Small intestine (tissue), 7 donors: ENCODE data around the gene AP3B1. TPM values are rescaled to one million over a fixed set of nuclear protein-coding genes. Genes with fewer than 3 reads are reported as not detected.
A peak's percentile ranks its signal among the peaks of the same experiment; 100 is the strongest.

Experiments used
- DNase-seq, 2 donors: peaks; one replicate each; pipeline versions ENCODE4 v3.0.0 to v3.0.0-alpha.2; 2013
- FAIRE-seq: peaks from 2 replicates; lab custom pipeline; 2012; peaks lifted over from hg19 to GRCh38; lab: Jason Lieb, UNC
- H3K27ac ChIP-seq, 3 donors: one replicate each; pipeline ENCODE4 v1.5.1; 2013; ENCODE audit warnings: low read length in 2 of 3, mild to moderate bottlenecking in 2 of 3, control low read depth in 1 of 3, inconsistent platforms in 1 of 3, low read depth in 1 of 3, moderate library complexity in 1 of 3
- H3K27me3 ChIP-seq, 3 donors: one replicate each; pipeline ENCODE4 v1.6.1; 2013; ENCODE audit warnings: low read length in 3 of 3, inconsistent platforms in 1 of 3; ENCODE audit not compliant: control insufficient read depth in 3 of 3, insufficient read depth in 3 of 3
- H3K36me3 ChIP-seq, 3 donors: one replicate each; pipeline ENCODE4 v1.6.1; 2013; ENCODE audit warnings: low read length in 3 of 3, inconsistent platforms in 1 of 3, low read depth in 1 of 3, mild to moderate bottlenecking in 1 of 3, moderate library complexity in 1 of 3; ENCODE audit not compliant: control insufficient read depth in 3 of 3, insufficient read depth in 2 of 3
- H3K4me1 ChIP-seq, 3 donors: one replicate each; pipeline ENCODE4 v1.6.1; 2013; ENCODE audit warnings: low read length in 2 of 3, inconsistent platforms in 1 of 3, low read depth in 1 of 3, mild to moderate bottlenecking in 1 of 3, moderate library complexity in 1 of 3; ENCODE audit not compliant: control insufficient read depth in 3 of 3, insufficient read depth in 2 of 3
- H3K4me3 ChIP-seq, 3 donors: one replicate each; pipeline ENCODE4 v1.5.1; 2013; ENCODE audit warnings: low read length in 3 of 3, control low read depth in 1 of 3, inconsistent platforms in 1 of 3, low read depth in 1 of 3, mild to moderate bottlenecking in 1 of 3, moderate library complexity in 1 of 3
- H3K9me3 ChIP-seq, 2 donors: one replicate each; pipeline ENCODE4 v1.6.1; 2013; ENCODE audit warnings: low read depth in 1 of 2, low read length in 1 of 2; ENCODE audit not compliant: control insufficient read depth in 2 of 2, insufficient read depth in 1 of 2
- WGBS, 3 donors: extraction: QIAGEN DNeasy Blood & Tissue Kit; methylation state at CpG; one replicate each; pipeline ENCODE4 v1.1.7; 2013; 5-methylcytosine and 5-hydroxymethylcytosine counted together
- polyA plus RNA-seq, 4 donors: library from polyadenylated mRNA; stranded (reverse) in 3 of 4; unstranded in 1 of 4; fragments of 200-250 nt in 3 of 4; fragments of 120-200 nt in 1 of 4; gene quantifications; one replicate each; pipeline versions ENCODE4 v1.2.1 to v1.2.3, GENCODE V29; 2013
- donor health status: healthy with polysubstance abuse.
- donor health status: control.
- donor health status: control.
- donor health status: Bipolar disorder and iron deficiency.
- donor health status: healthy.

AP3B1 gene
- polyA plus RNA-seq, 4 donors, result 22.6 to 38.0 (median 30.6) TPM

- H3K27ac ChIP-seq, result no peak overlapping the region
- peaks cover 0 to 14% (median 10%) of the 10 kb centered on the region in 3 donors for H3K36me3 ChIP-seq
- DNase-seq (no peak), FAIRE-seq (no peak)
- H3K27me3 ChIP-seq, result no peaks in the 10 kb centered on the region
- no peaks in the 10 kb centered on the region for H3K4me1 ChIP-seq
- WGBS, 3 donors, result 94 to 100% (median 100%) methylated on average over 1 of the region's 1 CpG
- peaks cover 0 to 6% of the 10 kb centered on the region in 2 donors for H3K9me3 ChIP-seq
- no peak overlapping the region for H3K4me3 ChIP-seq
These were observed 137.5 kb downstream of the AP3B1 start for GRCh38 chr5:78157001-78157400.

- FAIRE-seq, result no peak
- H3K4me3 ChIP-seq, result no peak overlapping the region
- DNase-seq, result no peak
- H3K27ac ChIP-seq, result no peak overlapping the region
- no peaks in the 10 kb centered on the region for H3K4me1 ChIP-seq
- peaks cover 0 to 10% (median 3%) of the 10 kb centered on the region in 3 donors for H3K36me3 ChIP-seq
- H3K9me3 ChIP-seq, result peaks cover 0 to 6% of the 10 kb centered on the region in 2 donors
- no peaks in the 10 kb centered on the region for H3K27me3 ChIP-seq
- 97 to 100% (median 100%) methylated on average over 2 of the region's 3 CpGs for WGBS, 3 donors
These were observed 142.8 kb downstream of the AP3B1 start for GRCh38 chr5:78151594-78152271.

- FAIRE-seq (no peak), DNase-seq (peak in 1 of 2 donors; percentile 27)
- H3K4me1 ChIP-seq, result no peaks in the 10 kb centered on the region
- peaks cover 0 to 6% (median 4%) of the 10 kb centered on the region in 3 donors for H3K36me3 ChIP-seq
- H3K4me3 ChIP-seq, result no peak overlapping the region
- no peaks in the 10 kb centered on the region for H3K27me3 ChIP-seq
- 79 to 83% (median 81%) methylated on average over 1 of the region's 1 CpG for WGBS, 3 donors
- H3K27ac ChIP-seq, result no peak overlapping the region
- H3K9me3 ChIP-seq, result no peaks in the 10 kb centered on the region
These were observed 157.2 kb downstream of the AP3B1 start for GRCh38 chr5:78137290-78137689.

- H3K27me3 ChIP-seq, result no peaks in the 10 kb centered on the region
- 97 to 98% (median 97%) methylated on average over 1 of the region's 1 CpG for WGBS, 3 donors
- peaks cover 2 to 4% (median 3%) of the 10 kb centered on the region in 3 donors for H3K36me3 ChIP-seq
- FAIRE-seq (no peak), DNase-seq (no peak)
- no peaks in the 10 kb centered on the region for H3K9me3 ChIP-seq
- H3K4me1 ChIP-seq, result no peaks in the 10 kb centered on the region
- no peak overlapping the region for H3K27ac ChIP-seq
- H3K4me3 ChIP-seq, result no peak overlapping the region
These were observed 161.1 kb downstream of the AP3B1 start for GRCh38 chr5:78133423-78133822.

GRCh38 chr5:78132507-78132906, 162.0 kb downstream of the AP3B1 start:
- DNase-seq, result no peak
- 89 to 99% (median 97%) methylated on average over 2 of the region's 2 CpGs for WGBS, 3 donors
- Histone ChIP-seq H3K9me3 (no peaks in the 10 kb centered on the region), H3K36me3 (peaks cover 2 to 3% (median 2%) of the 10 kb centered on the region in 3 donors), H3K27ac (no peak overlapping the region), H3K27me3 (no peaks in the 10 kb centered on the region), H3K4me3 (no peak overlapping the region), H3K4me1 (no peaks in the 10 kb centered on the region)
- no peak for FAIRE-seq

- peaks cover 2 to 3% (median 2%) of the 10 kb centered on the region in 3 donors for H3K36me3 ChIP-seq
- H3K27ac ChIP-seq, result no peak overlapping the region
- WGBS, 3 donors, result 96 to 99% (median 96%) methylated on average over 3 of the region's 3 CpGs
- H3K4me3 ChIP-seq, result no peak overlapping the region
- no peaks in the 10 kb centered on the region for H3K9me3 ChIP-seq
- DNase-seq (no peak), FAIRE-seq (no peak)
- H3K27me3 ChIP-seq, result no peaks in the 10 kb centered on the region
- H3K4me1 ChIP-seq, result no peaks in the 10 kb centered on the region
These were observed 164.9 kb downstream of the AP3B1 start for GRCh38 chr5:78129597-78129996.

GRCh38 chr5:78127875-78128274, 166.6 kb downstream of the AP3B1 start:
- FAIRE-seq, result no peak
- DNase-seq, result no peak
- Histone ChIP-seq H3K27me3 (no peaks in the 10 kb centered on the region), H3K9me3 (peaks cover 0 to 2% of the 10 kb centered on the region in 2 donors), H3K4me1 (no peaks in the 10 kb centered on the region), H3K4me3 (no peak overlapping the region), H3K36me3 (peaks cover 0 to 3% (median under 1%) of the 10 kb centered on the region in 3 donors), H3K27ac (no peak overlapping the region)
- 92 to 96% (median 95%) methylated on average over 3 of the region's 3 CpGs for WGBS, 3 donors

GRCh38 chr5:78126536-78126935, 168.0 kb downstream of the AP3B1 start:
- Histone ChIP-seq H3K36me3 (peaks cover 0 to 3% (median 0%) of the 10 kb centered on the region in 3 donors), H3K4me3 (no peak overlapping the region), H3K4me1 (no peaks in the 10 kb centered on the region), H3K9me3 (peaks cover 0 to 2% of the 10 kb centered on the region in 2 donors), H3K27ac (no peak overlapping the region), H3K27me3 (no peaks in the 10 kb centered on the region)
- FAIRE-seq, result no peak
- DNase-seq, result no peak
- WGBS, 3 donors, result 96 to 100% (median 97%) methylated on average over 1 of the region's 1 CpG
